Measurements from ENCODE around the gene NAA40. TPM values are rescaled to one million over a fixed set of nuclear protein-coding genes. Genes with fewer than 3 reads are reported as not detected.

NAA40 gene
- total RNA-seq: 8.3 and 13.4 TPM in 2 replicates

DNA sequence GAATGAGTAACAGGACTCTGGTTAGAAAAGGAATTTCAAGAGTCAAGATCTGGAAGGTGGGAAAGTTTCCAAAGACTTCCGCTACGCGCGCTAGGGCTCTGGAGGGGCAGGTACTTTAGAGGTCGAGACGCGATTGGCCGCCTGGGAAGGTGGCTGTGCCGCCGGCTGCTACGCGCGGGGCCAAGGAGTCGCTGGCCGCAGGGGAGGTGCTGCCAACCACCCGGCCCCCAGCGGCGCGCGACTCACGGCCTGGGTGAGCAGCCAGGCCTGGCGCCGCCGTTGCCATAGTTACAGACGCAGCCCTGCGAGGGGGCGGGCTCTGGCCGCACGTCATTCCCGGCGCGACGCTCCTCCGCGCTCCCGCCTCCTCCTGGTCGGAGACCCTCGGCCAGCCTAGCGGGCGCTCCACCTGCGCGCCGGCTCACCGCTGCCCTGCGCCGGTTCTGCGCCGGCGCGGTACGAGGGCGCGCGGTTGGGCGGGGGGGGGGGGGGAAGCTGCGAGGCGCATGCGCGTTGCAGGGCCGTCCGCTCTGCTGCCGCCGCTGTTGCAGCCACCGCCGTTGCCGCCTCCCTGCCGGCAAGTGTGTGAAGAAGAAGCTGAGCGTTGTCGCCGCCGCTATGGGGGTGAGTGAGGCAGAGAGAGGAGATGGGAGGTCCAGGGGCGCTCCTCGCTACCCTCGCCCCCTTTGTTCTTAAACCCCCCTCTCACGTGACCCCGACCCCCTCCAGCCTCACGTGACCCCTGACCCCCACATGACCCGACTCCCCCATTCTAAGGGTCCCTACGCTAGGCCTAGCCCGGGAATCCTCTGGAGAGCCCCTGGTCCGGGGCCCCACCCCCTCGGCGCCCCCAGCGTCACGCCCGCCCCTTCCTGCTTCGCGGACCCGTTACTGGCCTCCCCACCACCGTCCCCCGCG is at the start of gene NAA40:
Gene NAA40 (plus strand): TSS at position 524 of the 918 bp plus-strand sequence. CDS start 95 bp downstream, at position 619.
- DNase-seq (ENCODE audit: low read depth in 2 of 2): peak; percentile 89 to 97

DNA sequence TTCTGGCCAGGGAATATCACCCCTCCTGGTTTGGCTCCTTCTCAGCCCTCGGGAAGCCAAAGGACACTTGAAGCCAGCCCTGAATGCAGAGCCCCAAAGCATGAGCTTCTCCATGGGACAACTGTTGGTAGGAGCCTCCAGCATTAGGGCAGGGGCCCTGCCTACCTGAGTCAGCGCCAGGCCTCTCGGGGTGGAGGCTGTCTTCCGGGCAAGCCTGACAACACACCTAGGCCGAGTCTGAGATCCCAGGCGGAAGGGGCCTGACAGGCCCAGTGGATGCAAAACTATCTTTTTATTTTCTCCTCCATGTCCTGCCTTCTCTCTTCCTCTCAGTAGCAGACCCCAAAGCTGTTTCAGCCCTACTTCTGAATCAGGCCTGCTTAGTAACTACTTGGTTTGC is 49.5 kb upstream of the NAA40 start:
- DNase-seq (ENCODE audit: low read depth in 2 of 2): no peak

DNA sequence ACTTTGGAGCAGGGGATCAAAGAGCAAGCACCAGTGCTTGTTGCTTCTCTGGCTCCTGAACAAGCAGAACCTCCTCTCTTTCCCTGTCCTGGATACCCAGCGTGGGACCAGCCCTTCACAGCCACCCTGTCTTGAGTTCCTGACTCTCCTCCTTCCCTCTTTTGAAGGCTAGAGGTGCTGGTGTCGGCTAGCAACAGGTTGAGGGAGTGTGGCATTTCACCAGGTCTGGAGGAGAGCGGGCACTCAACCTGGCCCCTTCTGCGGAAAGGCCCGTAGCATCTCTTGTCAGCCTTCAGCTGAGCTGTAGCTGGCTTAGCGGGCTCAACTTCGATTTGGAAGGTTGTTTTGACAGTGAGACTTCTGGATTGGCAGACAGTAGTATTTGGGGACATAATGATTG is 48.4 kb upstream of the NAA40 start:
- DNase-seq (ENCODE audit: low read depth in 2 of 2): no peak

DNA sequence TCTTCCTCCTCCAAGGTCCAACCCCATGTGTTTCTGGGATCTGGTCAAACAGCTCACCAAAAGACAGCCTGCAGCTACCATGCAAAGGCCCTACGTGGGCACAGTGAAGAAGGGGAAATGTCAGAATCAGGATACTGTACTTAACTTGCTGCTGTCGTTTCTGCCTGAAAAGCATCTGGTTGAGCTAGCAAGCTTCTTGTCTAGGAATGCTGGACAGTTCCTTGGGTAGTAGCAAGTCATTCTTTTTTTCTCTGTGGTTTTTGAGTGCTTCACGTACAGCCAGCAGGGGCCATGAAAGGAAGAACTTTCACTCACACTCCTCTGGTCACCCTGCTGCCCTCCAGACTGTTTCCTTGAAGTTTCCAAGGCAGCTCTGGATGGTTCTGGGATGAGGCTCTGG is 46.6 kb upstream of the NAA40 start:
- DNase-seq (ENCODE audit: low read depth in 2 of 2): no peak

DNA sequence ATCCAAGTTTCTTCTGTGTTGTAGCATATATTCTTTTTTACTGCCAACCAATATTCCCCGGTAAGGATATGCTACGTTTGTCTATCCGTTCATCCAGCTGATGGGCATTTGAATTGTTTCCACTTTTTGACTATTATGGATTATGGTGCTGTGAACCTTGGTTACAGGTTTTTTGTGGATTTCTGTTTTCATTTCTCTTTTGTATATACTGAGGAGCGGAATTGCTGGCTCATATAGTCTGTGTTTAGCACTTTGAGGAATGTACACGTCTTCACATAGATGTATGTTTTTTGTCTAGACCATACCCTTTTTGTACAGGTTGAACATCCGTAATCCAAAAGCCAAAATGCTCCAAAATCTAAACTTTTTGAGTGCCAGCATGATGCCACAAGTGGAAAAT is 45.4 kb upstream of the NAA40 start:
- DNase-seq (ENCODE audit: low read depth in 2 of 2): no peak

DNA sequence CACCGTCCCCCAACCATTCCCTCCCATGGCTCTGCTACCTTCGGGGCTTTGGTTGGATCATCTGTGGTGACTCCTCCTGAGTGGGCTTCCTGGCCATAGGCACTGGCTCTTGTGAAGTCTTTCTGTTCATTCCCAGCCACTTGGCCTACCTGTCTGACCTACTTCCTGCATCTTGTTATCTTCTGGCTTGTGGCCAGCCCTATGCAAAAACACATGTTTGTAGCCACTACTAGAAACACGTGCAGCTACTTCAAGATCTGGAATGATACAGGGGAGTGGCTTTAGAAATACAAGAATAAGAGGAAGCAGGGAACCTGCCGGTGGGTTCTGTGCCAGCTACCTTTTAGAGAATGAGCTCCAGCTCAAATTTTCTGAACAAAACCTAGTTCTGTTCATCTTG is 42.7 kb upstream of the NAA40 start:
- DNase-seq (ENCODE audit: low read depth in 2 of 2): no peak

DNA sequence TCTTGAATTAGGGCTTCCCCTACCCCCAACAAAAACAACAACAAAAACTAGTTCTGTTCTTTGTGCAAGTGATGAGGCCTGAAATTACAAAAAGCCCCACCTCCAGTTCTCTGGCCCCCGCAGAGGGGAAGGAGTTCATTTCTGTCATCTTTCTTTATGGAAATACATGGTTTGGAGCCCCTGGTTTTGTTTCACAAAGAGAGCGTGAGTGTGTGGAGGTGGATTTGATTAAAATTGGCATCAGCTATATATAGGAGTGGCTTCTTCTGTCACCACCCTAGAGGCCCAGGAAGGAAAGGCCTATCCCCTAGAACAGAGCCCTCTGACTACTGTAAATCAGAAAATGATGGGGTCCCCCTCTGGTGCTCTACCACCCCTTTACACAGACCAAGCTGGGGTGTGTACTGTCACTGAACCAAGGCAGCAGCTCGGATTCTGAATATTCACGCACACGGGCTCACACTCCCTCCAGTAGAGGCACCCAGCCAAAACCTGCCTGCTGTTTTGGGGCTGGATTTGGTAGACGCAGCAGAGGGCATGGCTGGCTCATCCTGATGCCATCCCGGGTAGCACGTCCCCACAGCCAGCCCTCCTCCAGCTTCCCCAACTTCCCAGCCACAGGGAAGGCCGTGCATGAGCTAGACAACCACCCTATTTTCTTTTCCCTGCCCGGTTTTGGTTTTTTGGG is 41.2 kb upstream of the NAA40 start:
- DNase-seq (ENCODE audit: low read depth in 2 of 2): no peak

DNA sequence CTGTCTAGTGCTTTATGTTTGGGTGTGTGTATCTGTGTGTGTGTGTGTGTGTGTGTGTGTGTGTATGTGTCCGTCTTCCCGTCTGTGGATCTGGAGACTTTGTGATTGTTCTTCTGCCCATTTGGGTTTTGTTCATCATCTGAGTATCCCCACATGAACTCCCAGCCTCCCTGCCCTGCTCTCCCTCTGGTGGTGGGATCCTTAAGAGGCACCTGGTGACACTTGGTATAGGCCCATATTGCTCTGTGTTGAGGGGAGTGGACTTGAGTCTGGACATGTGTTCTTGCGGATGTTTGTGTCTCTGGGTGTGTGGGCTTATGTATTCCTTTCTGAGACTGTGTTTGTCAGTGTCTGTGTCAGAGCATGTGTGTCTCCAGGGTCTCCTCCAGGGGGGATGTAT is 37.1 kb upstream of the NAA40 start:
- peak in 1 of 2 donors; percentile 33 for DNase-seq (ENCODE audit: low read depth in 2 of 2)

DNA sequence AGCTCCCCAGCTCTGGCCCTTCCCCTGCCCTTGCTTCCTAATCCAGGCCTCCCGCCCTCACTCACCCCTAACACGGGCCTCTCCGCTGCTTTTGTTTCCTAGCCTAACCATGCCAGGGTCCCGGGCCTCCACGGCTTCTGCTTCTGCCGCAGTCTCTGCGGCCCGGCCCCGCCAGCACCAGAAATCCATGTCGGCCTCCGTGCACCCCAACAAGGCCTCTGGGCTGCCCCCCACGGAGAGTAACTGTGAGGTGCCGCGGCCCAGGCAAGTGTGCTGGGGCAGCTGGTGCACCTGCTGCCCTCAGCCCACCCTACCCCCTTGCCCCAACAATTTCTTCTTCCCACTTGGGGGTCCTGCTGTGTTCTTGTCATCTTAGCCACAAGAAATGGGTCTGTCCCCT is 34.9 kb upstream of the NAA40 start:
- no peak for DNase-seq (ENCODE audit: low read depth in 2 of 2)

DNA sequence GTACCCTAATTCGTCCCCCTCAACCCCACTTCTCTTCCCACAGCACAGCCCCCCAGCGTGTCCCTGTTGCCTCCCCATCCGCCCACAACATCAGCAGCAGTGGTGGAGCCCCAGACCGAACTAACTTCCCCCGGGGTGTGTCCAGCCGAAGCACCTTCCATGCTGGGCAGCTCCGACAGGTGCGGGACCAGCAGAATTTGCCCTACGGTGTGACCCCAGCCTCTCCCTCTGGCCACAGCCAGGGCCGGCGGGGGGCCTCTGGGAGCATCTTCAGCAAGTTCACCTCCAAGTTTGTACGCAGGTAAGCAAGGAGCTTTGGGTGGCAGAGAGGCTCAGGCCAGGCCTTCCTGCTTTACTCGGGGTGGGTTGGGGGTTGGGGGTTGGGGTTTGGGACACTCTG is 34.1 kb upstream of the NAA40 start:
- DNase-seq (ENCODE audit: low read depth in 2 of 2): no peak

DNA sequence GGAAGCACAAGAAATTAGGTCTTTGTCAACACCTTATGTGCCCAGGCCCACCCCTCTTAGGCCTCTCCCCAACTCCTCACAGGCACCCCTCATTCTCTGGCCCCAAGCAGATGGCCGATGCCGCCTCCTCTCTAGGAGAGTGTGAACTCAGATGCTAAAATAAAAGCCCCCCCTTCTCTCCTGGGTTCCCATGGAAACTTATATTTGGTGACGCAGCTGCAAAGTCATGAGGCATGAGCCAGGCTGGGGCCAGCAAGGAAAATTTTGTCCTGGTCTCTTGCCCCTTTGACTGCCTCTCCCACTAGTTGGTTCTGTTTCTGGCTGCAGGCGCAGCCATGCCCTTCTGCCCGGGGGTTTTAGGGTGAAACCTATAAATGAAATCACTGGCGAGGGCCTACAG is 33.6 kb upstream of the NAA40 start:
- no peak for DNase-seq (ENCODE audit: low read depth in 2 of 2)

DNA sequence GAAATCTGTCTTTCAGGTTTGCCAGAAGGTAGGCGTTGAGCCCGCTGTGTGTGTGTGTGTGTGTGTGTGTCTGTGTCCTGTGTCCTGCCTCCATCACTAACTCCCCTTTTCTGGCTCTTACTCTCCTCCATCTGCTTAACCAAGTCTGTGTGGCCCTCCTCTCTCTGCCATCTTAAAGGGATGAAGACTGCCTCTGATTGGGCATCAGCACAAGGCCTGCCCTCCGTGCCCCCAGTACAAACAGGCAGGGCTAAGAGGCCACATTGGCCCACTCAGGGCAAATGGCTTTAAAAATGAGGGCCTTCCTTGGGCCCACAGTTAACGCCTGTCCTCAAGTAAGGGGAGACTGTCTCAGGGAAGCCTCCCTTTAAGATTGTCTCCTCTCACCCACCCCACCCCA is 32.7 kb upstream of the NAA40 start:
- DNase-seq (ENCODE audit: low read depth in 2 of 2): no peak

DNA sequence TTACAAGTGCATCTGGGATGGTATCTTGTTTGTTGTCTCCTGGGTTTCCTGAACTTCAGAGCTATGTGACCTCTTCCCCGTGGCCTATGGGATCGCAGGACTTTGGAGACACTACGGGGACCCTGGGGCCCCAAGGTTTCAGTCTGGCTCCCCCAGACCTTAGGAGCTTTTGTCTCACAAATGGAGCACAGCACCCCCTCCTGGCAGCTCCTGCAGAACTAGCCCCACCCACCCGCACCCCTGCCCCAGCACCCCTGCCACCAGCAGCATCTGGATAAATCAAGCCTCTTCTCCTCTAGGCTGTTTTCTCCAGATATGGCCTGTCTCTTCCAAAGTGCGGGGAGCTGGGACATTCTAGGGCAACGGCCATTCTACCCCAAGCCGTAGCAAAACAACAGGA is 32.2 kb upstream of the NAA40 start:
- DNase-seq (ENCODE audit: low read depth in 2 of 2): peak in 1 of 2 donors; percentile 45

DNA sequence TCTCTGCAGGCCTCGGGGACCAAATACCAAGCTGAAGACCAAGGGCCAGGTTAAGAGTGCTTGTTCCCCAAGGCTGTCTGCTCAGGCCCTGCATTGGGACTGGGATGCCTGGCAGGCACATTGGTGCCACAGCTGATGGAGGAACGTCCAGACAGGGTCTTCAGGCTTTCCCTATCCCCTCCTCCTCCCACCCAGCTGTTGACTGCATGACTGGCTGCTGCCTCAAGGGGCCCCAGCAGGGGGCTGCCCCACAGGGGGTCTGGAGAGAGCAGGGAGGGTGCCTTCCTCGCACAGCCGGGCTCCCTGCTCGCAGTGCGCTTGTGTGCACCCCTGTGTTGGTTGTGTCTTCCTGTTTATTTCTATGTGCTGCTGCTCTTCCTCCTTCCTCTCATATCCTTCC is 31.7 kb upstream of the NAA40 start:
- DNase-seq (ENCODE audit: low read depth in 2 of 2): no peak

DNA sequence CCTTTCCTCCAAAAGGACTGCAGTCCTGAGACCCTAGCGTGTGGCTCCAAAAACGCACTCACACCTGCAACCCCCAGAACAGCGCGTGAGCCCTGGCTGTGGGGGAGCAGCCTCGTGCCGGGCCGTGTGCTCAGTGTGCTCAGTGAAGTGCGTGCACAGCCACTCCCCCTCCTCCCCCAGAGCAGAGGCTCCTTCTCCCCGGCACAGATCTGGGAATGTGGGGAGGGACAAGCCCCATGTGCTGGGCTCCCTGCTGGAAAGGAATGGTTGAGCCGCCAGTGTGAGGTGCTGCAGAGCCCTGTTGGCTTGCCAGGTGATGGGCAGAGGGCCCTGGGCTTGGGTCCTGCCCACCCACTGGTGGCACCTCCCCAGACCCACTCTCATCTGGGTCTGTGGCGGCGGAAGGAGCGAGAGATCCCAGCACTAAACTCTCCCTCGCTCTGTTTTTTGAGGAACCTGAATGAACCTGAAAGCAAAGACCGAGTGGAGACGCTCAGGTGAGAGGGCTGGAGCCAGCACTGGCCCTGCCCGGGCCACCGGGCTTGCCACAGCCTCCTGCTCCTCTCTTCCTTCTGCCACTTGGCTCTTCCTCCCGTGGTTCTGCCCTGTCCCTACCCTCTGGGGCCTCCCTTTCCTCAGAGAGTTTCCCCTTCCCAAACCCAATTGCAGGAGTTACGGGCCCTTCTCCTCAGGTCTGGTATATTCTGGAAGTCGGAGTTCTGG is 30.8 kb upstream of the NAA40 start:
- no peak for DNase-seq (ENCODE audit: low read depth in 2 of 2)

DNA sequence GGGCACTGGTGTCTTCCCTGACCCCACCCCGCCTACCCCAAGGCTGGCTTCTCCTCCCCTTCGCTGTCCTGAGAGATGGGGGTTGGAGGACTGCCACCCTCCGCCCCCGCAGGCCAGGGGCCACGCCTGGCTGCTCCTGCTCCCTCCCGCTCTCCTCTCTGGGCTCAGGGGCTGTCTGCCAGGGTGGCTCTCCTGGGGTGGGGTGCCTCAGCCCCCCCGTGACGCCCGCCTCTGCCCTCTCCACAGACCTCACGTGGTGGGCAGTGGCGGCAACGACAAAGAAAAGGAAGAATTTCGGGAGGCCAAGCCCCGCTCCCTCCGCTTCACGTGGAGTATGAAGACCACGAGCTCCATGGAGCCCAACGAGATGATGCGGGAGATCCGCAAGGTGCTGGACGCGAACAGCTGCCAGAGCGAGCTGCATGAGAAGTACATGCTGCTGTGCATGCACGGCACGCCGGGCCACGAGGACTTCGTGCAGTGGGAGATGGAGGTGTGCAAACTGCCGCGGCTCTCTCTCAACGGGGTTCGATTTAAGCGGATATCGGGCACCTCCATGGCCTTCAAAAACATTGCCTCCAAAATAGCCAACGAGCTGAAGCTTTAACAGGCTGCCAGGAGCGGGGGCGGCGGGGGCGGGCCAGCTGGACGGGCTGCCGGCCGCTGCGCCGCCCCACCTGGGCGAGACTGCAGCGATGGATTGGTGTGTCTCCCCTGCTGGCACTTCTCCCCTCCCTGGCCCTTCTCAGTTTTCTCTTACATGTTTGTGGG is 30.0 kb upstream of the NAA40 start:
- no peak for DNase-seq (ENCODE audit: low read depth in 2 of 2)

DNA sequence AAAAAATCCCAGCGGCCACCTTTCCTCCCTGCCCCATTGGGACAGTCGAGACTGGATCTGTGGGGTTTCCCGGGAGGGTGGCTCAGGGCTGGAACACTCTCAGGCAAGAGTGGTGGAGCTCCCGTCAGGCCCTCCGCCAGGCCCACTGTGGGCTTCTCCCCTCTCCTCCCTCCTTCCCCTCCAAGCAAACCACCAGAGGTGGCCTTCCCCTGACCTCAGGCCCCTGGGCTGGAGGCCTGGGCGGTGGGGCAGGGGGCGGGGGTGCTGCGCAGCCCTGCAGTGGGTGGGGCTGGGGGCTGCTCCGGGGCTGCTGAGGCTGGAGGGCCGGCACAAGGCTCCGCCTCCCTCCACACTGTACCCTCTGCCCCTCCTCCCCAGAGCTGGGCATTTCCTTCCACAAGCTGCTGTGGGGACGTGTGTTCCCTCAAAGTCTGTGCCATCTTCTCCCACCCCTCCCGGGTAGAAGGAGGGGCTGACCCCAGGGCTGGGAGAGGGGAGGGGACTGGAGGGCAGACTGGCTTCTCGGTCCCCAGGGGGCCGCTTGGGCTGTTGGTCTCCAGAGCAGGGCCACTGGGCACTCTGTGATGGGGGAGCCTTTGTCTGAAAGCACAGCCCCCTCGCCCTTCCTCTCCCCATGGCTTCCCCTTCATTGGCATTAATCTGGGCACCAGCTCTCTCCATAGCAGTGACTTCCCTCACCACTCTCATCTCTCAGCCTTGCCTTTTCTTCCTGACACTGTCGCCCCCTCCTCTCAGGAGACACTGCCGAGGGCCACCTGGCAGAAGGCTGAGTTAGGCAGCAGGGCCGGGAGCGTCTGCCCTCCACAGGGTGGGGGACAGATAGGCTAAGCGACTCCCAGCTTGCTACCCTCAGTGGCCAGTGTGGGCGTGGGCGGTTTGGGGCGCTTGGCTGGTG is 29.0 kb upstream of the NAA40 start:
- no peak for DNase-seq (ENCODE audit: low read depth in 2 of 2)

DNA sequence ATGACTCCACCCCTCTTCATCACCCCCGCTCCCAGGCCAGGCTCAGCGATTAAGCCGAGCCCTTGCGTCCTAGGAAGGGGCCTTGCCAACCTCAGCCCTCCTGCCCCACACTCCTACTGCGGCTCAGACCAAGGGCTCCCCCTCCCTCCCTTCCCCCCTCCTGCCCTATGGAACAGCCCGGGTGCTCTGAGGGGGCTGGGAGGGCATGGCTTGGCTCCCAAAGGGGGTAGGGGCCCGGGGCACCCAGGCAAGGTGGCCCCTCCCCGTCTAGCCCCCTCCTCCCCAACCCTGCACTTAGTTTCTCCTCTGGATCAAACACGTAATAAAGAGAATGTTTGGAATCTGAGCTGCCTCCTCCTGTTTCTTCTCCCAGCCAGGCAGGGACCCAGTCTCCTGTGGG is 28.1 kb upstream of the NAA40 start:
- DNase-seq (ENCODE audit: low read depth in 2 of 2): no peak

DNA sequence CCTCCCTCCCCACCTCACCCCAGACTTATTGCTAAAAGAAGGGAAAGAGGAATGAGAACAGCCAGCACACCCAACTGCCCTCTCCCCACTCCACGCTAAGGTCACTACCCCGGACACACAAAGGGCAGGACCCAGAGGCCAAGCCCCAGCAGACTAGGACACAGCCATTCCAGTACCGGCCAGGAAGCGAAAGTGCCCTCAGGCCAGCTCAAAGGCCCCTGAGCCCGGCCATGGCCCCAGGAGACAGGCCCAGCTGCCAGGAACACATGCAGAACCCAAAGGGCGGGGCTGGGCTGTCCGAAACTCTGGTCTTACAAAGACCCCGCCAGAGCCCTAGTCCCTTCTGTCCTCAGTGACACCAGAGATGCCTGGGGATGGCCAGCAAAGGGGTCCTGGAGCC is 27.4 kb upstream of the NAA40 start:
- no peak for DNase-seq (ENCODE audit: low read depth in 2 of 2)

DNA sequence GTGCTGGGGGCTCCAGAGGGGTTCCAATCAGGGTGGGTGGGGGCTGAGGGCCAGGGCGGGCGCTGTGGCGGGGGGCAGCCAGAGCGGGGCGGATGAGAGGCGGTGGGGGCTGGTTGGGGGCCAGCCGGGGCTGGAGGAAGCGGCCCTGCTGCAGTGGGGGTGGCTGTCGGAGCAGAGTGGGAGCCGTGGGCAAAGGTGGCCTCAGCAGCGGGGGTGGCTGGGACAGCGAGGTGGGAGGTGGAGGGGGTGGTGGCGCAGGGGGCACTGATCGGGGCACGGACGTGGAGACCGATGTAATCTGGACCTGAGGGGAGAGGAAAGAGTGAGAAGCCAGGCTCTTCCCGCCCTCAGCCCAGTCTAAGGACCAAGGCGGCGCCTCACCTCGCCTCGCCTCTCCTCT is 26.9 kb upstream of the NAA40 start:
- no peak for DNase-seq (ENCODE audit: low read depth in 2 of 2)
